DOHH2 (cell line): ENCODE data around the gene POU2F1.

Experiments used
- H3F3A ChIP-seq: fragments of 200-600 bp; sonication (generic), shearing (Covaris generic); 2 replicates; pipeline ENCODE4 v1.6.0; 2016; ENCODE audit warnings: antibody characterized with exemption, mild to moderate bottlenecking; ENCODE audit not compliant: control insufficient read depth, insufficient read depth
- H3K27ac ChIP-seq: fragments of 200-600 bp; sonication (generic); 2 replicates; pipeline ENCODE4 v1.5.1; 2014; ENCODE audit warnings: low read depth, mild to moderate bottlenecking, low read length, moderate library complexity
- H3K27me3 ChIP-seq: fragments of 200-600 bp; sonication (generic); 2 replicates; pipeline ENCODE4 v1.6.1; 2014; ENCODE audit warnings: mild to moderate bottlenecking, low read length, mixed read lengths; ENCODE audit not compliant: control insufficient read depth
- H3K36me3 ChIP-seq: fragments of 200-600 bp; sonication (generic); 2 replicates; pipeline ENCODE4 v1.6.1; 2014; ENCODE audit warnings: mild to moderate bottlenecking, low read length, moderate library complexity, mixed read lengths; ENCODE audit not compliant: control insufficient read depth
- H3K4me1 ChIP-seq: fragments of 200-600 bp; sonication (generic); 2 replicates; pipeline ENCODE4 v1.6.1; 2014; ENCODE audit warnings: mild to moderate bottlenecking, low read length, mixed read lengths; ENCODE audit not compliant: control insufficient read depth
- H3K4me2 ChIP-seq: fragments of 200-600 bp; sonication (generic); 2 replicates; pipeline ENCODE4 v1.6.0; 2014; ENCODE audit warnings: mild to moderate bottlenecking, low read length, moderate library complexity
- H3K4me3 ChIP-seq: fragments of 200-600 bp; sonication (generic); 2 replicates; pipeline ENCODE4 v1.5.1; 2014; ENCODE audit warnings: mild to moderate bottlenecking, low read length, mixed read lengths
- H3K79me2 ChIP-seq: fragments of 200-600 bp; sonication (generic); 2 replicates; pipeline ENCODE4 v1.6.1; 2014; ENCODE audit warnings: mild to moderate bottlenecking, low read length, mixed read lengths; ENCODE audit not compliant: control insufficient read depth
- H3K9me2 ChIP-seq: fragments of 200-600 bp; sonication (generic); replicated peaks from 2 replicates; pipeline ENCODE4 v1.6.1; 2014; ENCODE audit warnings: mild to moderate bottlenecking, low read length, mixed read lengths; ENCODE audit not compliant: control insufficient read depth
- H3K9me3 ChIP-seq: fragments of 200-600 bp; sonication (generic); 2 replicates; pipeline ENCODE4 v1.6.1; 2014; ENCODE audit warnings: antibody characterized with exemption, low read length, mixed read lengths; ENCODE audit not compliant: control insufficient read depth, insufficient read depth
- H4K20me1 ChIP-seq: fragments of 200-600 bp; sonication (generic); 2 replicates; pipeline ENCODE4 v1.6.0; 2014; ENCODE audit warnings: low read depth, mild to moderate bottlenecking, antibody characterized with exemption, low read length, moderate library complexity; ENCODE audit not compliant: control insufficient read depth, insufficient read depth
- CTCF ChIP-seq: fragments of 200-600 bp; sonication (generic); IDR thresholded peaks from one replicate; pipeline ENCODE4 v1.5.1; 2014; ENCODE audit warnings: antibody characterized with exemption, mild to moderate bottlenecking, low read depth, low read length; ENCODE audit not compliant: poor library complexity, severe bottlenecking
- EZH2phosphoT487 ChIP-seq: fragments of 200-600 bp; sonication (generic); IDR thresholded peaks from 2 replicates; pipeline ENCODE4 v1.6.1; 2017; ENCODE audit warnings: borderline replicate concordance, mild to moderate bottlenecking, antibody characterized with exemption, low read length, moderate library complexity, mixed read lengths

Gene POU2F1

GRCh38 chr1:167332503-167332902 is 111.8 kb downstream of the POU2F1 start:
- Histone ChIP-seq H3K4me3 (peak overlapping the region; percentile 75), H3K4me2 (peak overlapping the region; percentile 77), H3K9me3 (peaks cover 4% of the 10 kb centered on the region; the same call in 1 of the 2 replicates), H4K20me1 (no peaks in the 10 kb centered on the region), H3K9me2 (no peaks in the 10 kb centered on the region), H3K36me3 (peaks cover 59% of the 10 kb centered on the region), H3F3A (peaks cover 36% of the 10 kb centered on the region), H3K27ac (peak overlapping the region; percentile 100), H3K4me1 (peaks cover 40% of the 10 kb centered on the region), H3K27me3 (no peaks in the 10 kb centered on the region), H3K79me2 (peaks cover 73% of the 10 kb centered on the region)
- TF ChIP-seq EZH2phosphoT487 (no peak), CTCF (no peak)

GRCh38 chr1:167333124-167333523 is 112.4 kb downstream of the POU2F1 start:
- Histone ChIP-seq H3K4me1 (peaks cover 39% of the 10 kb centered on the region), H4K20me1 (no peaks in the 10 kb centered on the region), H3K9me3 (peaks cover 4% of the 10 kb centered on the region; the same call in 1 of the 2 replicates), H3K9me2 (no peaks in the 10 kb centered on the region), H3K79me2 (peaks cover 79% of the 10 kb centered on the region), H3K27me3 (no peaks in the 10 kb centered on the region), H3F3A (peaks cover 30% of the 10 kb centered on the region), H3K36me3 (peaks cover 65% of the 10 kb centered on the region), H3K27ac (peak overlapping the region; percentile 4; the same call in 1 of the 2 replicates), H3K4me3 (peak overlapping the region; percentile 75), H3K4me2 (peak overlapping the region; percentile 77)
- TF ChIP-seq EZH2phosphoT487 = no peak

- peaks cover 71% of the 10 kb centered on the region for H3K36me3 ChIP-seq
- no peaks in the 10 kb centered on the region for H3K9me2 ChIP-seq
- no peaks in the 10 kb centered on the region for H4K20me1 ChIP-seq
- TF ChIP-seq CTCF (no peak), EZH2phosphoT487 (no peak)
- H3K9me3 ChIP-seq = peaks cover 4% of the 10 kb centered on the region; the same call in 1 of the 2 replicates
- H3K4me3 ChIP-seq = peak overlapping the region; percentile 75
- peak overlapping the region; percentile 77 for H3K4me2 ChIP-seq
- no peaks in the 10 kb centered on the region for H3K27me3 ChIP-seq
- peaks cover 39% of the 10 kb centered on the region for H3K4me1 ChIP-seq
- H3K27ac ChIP-seq = peak overlapping the region; percentile 4; the same call in 1 of the 2 replicates
- peaks cover 85% of the 10 kb centered on the region for H3K79me2 ChIP-seq
- H3F3A ChIP-seq = peaks cover 28% of the 10 kb centered on the region
Measured at GRCh38 chr1:167333703-167334102, 113.0 kb downstream of the POU2F1 start.

GRCh38 chr1:167339405-167339804 is 118.7 kb downstream of the POU2F1 start:
- peak overlapping the region; percentile 20; the same call in 1 of the 2 replicates for H3K4me2 ChIP-seq
- H3K4me1 ChIP-seq = peaks cover 42% of the 10 kb centered on the region
- H3K79me2 ChIP-seq = peaks cover 83% of the 10 kb centered on the region
- no peak overlapping the region for H3K27ac ChIP-seq
- H3K9me2 ChIP-seq = no peaks in the 10 kb centered on the region
- H3K27me3 ChIP-seq = no peaks in the 10 kb centered on the region
- H4K20me1 ChIP-seq = no peaks in the 10 kb centered on the region
- no peak overlapping the region for H3K4me3 ChIP-seq
- peaks cover 4% of the 10 kb centered on the region; the same call in 1 of the 2 replicates for H3K9me3 ChIP-seq
- TF ChIP-seq EZH2phosphoT487 (no peak), CTCF (no peak)
- H3K36me3 ChIP-seq = peaks cover 55% of the 10 kb centered on the region
- peaks cover 4% of the 10 kb centered on the region for H3F3A ChIP-seq
